ENCODE measurements around the gene PTPRN2.

DNA sequence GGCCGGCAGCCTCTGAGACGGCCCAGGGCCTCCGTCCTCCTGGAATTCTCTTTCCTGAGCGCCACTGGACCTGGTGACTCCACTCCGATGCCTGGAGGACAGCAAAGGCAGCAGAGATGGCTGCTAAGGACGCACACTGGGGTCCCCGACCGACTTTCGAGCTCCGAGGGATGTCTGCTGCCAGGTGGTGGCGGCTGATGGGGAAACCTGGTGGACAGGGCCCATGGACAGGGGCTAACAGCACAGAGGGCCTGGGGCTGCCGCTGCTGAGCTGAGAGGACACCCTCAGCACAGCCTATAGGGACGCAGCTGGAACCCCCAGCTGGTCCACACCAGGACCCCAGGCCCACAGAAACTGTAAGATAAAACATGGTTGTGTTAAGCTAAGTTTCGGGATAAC is 884.5 kb downstream of the PTPRN2 start:
- TF ChIP-seq, protein P1, sequence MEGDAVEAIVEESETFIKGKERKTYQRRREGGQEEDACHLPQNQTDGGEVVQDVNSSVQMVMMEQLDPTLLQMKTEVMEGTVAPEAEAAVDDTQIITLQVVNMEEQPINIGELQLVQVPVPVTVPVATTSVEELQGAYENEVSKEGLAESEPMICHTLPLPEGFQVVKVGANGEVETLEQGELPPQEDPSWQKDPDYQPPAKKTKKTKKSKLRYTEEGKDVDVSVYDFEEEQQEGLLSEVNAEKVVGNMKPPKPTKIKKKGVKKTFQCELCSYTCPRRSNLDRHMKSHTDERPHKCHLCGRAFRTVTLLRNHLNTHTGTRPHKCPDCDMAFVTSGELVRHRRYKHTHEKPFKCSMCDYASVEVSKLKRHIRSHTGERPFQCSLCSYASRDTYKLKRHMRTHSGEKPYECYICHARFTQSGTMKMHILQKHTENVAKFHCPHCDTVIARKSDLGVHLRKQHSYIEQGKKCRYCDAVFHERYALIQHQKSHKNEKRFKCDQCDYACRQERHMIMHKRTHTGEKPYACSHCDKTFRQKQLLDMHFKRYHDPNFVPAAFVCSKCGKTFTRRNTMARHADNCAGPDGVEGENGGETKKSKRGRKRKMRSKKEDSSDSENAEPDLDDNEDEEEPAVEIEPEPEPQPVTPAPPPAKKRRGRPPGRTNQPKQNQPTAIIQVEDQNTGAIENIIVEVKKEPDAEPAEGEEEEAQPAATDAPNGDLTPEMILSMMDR (IDR thresholded peaks at IDR 0.05): no peak
- no peak for TF ChIP-seq POLR2A (IDR thresholded peaks at IDR 0.05)
- no peak for TF ChIP-seq POLR2AphosphoS5 (IDR thresholded peaks at IDR 0.05)
